NCI-H82 treated with DMSO at 0.1 percent for 48 hours (cell line): ENCODE data around the gene ADAMTSL1.

Source experiments
- DNase-seq: peaks from one replicate; lab custom pipeline; 2025; ENCODE audit not compliant: unreplicated experiment; lab: John Stamatoyannopoulos, UW

The ADAMTSL1 gene, protein sequence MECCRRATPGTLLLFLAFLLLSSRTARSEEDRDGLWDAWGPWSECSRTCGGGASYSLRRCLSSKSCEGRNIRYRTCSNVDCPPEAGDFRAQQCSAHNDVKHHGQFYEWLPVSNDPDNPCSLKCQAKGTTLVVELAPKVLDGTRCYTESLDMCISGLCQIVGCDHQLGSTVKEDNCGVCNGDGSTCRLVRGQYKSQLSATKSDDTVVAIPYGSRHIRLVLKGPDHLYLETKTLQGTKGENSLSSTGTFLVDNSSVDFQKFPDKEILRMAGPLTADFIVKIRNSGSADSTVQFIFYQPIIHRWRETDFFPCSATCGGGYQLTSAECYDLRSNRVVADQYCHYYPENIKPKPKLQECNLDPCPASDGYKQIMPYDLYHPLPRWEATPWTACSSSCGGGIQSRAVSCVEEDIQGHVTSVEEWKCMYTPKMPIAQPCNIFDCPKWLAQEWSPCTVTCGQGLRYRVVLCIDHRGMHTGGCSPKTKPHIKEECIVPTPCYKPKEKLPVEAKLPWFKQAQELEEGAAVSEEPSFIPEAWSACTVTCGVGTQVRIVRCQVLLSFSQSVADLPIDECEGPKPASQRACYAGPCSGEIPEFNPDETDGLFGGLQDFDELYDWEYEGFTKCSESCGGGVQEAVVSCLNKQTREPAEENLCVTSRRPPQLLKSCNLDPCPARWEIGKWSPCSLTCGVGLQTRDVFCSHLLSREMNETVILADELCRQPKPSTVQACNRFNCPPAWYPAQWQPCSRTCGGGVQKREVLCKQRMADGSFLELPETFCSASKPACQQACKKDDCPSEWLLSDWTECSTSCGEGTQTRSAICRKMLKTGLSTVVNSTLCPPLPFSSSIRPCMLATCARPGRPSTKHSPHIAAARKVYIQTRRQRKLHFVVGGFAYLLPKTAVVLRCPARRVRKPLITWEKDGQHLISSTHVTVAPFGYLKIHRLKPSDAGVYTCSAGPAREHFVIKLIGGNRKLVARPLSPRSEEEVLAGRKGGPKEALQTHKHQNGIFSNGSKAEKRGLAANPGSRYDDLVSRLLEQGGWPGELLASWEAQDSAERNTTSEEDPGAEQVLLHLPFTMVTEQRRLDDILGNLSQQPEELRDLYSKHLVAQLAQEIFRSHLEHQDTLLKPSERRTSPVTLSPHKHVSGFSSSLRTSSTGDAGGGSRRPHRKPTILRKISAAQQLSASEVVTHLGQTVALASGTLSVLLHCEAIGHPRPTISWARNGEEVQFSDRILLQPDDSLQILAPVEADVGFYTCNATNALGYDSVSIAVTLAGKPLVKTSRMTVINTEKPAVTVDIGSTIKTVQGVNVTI (N-terminal part only)

DNA sequence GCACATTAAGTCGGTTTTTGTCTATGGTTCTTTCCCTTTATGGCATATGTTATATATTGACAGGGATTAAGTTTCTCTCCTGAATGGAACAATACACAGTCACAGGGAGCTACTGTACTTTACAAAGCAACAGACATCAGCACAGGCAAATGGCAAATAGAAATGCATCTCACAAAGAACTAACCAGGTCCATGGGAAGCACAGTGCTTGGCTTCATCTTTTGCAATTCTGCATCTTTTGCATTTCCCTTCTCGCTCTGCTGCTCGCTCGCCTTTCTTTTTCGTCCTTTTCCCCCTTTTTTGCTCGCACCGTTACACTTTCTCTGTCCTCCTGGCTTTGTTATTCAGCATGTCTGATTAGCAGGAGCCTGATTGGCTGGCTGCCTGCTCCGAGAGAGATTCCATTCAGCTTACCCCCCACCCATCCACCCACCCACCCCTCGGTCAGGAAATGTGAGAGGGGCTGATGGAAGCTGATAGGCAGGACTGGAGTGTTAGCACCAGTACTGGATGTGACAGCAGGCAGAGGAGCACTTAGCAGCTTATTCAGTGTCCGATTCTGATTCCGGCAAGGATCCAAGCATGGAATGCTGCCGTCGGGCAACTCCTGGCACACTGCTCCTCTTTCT is at the start of gene ADAMTSL1:
ADAMTSL1 (plus strand) TSS at position 502 of the 628 bp plus-strand sequence; CDS start at position 582, 80 bp downstream.
- DNase-seq = peak; percentile 61

DNA sequence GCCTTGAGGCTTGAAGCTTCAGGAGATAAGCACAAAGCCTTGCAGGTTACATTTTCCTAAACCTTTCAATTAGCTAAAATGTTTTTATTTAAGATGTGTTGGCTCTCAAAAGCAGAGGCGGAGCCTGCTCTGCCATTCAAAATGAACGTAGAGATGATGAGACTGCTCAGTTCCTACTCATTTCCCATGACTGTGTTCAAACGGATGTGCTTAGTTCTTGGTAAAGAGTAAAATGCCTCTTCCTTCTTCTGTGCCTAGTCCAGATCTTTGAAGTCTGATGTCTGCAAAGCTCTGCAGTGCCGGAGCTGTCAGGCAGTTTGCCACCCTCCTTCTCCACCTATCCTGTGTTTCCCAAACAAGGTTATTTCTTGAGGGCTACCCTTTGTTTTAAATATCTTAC is 46.3 kb upstream of the ADAMTSL1 start:
- DNase-seq = no peak

DNA sequence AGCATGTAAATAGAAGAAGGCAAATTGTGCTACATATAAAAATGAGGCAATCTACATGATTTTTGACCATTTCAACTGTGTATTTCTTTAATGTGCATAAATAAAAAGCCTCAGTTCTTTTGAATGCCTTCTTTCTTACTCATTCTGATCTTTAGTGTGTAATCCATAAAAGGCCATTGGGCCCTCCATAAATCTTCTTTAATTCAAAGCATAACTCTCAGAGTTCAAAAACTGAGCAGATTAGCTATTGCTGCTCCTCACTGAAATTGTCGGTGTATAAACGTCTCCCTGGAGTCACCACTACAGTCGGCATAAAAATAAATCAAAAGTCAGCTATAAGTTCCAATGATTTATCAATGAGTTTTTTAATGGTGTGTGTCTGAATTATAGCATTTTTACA is 45.3 kb upstream of the ADAMTSL1 start:
- no peak for DNase-seq

DNA sequence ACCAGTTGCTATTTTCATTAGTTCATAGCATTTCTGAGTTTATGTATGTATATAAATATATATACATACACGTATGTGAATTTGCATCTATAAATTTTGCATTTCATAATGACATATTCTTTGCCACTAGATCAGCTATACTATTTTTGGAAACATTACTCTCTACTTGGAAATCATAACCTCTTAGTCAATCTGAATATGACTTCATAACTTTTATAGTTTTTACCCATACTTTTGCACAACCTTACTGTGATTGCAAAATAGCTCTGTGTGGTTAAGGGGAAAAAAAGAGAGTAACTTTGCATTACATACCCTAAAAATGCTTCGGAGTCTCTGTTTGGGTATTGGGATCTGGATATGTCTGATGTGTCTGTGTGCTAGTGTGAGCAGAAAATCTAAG is 44.9 kb upstream of the ADAMTSL1 start:
- DNase-seq = no peak

DNA sequence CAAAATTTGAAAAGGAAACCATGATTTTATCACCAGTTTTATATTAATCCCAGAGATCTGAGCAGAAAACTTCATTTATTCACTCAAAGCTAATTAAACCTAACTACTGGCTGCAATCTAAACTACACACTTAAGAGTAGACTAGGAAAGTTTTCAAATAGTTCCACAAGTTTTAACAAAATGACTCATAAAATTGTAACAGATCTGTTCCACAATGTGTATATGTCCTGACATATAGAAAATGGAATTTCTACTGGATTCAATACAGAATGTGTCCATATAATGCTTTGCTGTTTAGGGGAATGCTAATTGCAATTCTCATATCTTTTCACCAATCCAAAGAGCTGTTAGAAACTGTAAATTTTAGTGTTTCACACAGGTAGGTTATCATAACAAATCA is 40.3 kb upstream of the ADAMTSL1 start:
- DNase-seq = no peak

DNA sequence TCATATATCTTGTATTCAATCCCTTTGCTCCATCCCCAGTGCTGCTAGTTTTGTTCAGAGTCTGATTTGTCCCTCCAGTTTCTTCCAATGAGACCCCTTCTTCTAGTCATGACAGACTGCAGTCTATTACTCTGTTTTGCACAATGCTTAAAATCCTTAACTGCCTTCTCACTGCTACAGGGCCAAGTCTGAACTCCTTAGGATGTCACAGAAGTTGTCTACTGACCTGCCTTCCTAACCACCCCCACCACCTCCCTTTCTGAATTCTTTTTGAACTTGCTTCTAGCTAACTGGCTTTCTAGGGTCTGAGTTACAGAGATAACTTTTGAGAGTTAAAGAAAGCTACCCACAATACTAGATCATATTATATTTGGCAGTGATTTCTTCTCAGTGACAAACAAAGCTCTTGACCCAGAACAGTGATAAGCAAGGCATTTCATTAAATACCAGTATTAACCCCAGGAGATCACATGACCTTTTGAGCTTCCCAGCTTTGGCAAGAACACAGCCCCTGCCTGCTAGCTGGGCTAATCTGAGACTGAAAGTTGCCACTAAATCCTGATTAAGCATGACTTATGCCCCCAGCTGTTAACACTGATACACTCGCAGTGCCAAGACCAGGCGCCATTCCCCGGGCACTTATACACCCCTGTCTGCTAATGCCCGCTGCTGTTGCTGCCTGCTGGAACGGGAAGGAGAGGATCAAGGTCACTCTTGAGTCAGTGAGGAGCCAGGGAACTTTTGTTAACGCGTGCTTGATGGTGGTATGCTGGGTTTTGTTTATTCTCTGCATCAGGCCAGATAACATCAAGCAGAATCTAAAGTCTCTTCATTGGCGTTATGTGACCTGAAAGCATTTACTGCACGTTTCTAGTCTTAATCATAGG is 36.4 kb upstream of the ADAMTSL1 start:
- DNase-seq = peak; percentile 80

DNA sequence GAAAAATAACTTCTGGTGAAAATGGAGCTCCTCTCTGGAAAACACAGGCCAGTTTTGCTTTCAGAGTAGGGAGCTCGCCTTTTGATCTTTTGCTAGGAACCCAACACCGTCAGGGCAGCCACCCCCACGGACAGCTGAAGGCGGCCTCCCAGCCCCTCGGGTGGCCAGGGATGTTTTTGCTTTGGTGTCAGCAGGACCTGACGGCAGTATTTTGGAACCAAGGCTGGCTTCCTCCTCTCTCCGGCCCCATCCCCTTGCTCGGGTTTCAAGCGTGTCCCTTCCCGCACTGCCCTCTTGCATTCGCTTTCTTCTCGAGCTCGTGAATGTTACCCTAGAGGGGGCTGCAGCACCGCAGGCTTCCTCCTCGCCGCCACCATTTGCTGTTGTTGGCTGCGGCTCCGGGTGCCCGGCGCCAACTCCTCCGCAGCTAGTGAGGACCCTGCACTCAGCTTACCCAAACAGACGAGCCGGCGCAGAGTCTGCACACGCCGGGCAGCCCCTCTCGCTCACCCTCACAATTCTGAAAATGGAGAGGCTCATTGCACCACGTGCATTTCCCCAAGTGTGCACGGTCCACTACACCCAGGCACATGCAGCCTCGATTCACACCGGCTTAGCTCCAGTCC is 35.5 kb upstream of the ADAMTSL1 start:
- no peak for DNase-seq

DNA sequence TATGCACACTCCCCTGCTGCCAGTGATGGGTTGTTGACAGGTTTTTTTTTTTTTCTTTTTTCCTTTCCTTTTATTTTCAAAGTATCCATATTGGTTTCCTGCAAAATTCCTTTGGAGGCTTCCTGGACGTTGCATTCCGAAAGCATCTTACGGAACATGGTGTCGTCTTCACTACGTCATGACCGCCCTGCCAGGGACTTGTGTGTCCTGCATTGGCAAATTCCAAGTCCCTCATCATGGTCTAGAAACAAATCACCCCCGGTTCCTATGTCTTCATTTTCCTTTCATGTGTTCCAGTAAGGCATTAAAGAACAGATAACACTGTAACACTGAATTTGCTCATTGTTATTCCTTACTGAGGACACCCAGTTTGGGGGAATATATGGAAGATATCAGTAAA is 35.0 kb upstream of the ADAMTSL1 start:
- no peak for DNase-seq

DNA sequence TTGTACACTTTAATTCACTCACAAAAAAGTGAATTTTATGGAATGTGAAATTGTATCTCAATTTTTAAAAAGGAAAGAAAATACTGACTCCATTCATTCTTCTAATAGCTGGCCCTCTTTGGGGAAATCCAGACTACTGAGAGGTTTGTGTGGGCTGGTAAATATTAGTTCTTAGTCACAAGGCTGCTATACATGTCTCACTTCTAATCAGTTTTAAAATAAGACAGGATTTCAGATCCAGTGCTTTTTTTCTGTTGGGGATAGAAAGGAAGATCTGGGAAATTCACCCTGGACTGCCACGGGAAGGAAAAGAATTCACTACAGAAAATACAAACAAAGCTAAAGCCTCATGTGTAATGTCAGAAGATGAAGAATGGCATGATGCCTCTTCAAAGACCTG is 32.7 kb upstream of the ADAMTSL1 start:
- DNase-seq = no peak

DNA sequence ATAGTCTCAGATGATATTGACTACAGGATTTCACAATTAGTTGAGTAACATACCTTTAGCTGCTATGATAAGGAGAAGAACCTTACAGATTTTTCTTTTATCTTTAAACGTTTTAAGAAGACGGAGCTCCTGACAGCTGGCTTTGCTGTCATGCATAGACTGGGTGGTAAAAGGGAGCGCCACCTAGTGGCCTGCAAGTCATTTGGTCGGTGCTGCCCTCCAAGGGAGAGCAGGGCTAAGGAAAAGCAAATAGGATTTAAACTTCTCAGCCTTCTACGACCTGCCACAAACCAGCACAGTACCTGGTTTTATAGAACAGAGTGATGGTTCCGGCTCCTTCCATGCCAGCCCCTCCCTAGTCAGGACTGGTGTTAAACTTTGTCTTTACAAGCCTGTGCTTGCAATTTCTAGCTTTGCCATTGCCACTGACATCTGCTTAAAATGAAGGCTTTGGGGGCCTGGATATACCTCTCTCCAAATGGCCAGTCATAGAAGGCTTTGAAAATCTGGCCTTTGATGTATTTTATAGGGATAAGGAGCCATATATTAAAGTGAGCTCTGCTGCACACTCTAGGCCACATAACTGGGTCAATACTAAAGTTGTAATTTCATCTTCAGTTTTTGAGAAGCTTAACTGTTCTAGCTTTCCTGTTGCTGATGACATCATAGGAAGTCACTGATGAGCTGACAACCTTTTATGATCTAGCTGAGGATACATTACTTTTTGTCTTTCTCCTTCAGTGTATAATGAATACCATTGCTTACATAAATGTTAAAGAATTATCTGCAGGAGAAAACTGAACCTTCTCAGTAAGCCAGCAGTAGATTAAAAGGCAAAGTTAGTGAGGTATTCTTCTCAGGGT is 31.1 kb upstream of the ADAMTSL1 start:
- peak; percentile 66 for DNase-seq

DNA sequence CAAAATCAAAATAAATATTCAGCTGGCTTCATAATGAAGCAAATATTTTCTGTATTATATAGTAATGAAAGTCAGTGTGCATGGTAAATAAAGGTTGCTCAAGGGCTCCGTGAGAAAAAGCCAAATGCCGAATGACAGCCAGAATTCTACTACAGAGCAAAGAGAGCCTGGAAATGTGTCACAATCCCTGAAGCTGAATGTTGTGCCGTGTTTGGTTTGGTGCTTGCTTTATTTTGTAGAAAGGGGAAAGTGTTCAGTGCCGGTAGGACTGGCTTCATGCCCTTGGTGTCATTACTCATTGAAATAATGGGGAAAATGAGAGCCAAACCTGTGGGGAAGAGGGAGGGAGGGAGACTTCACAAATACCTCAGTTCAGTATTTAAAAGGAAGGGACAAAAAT is 26.8 kb upstream of the ADAMTSL1 start:
- DNase-seq = no peak

DNA sequence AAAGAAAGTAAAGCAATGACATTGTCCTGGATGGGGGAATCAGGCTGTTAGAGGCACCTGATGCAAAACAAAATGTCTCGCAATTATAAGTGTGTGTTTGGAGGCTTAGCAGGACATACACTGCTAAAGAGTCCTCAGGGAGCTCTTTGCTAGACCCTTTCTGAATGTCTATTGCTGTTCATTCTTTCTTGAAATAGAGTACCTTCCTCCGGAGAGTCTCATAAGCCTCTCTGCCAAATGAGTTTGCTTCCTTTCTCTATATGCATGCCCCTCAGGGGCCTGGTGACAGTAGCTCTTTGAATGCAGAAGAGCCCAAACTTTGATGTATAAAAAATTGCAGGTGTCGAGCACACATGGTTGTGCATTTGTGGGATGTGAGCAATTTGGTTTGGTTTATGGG is 26.4 kb upstream of the ADAMTSL1 start:
- DNase-seq = no peak

DNA sequence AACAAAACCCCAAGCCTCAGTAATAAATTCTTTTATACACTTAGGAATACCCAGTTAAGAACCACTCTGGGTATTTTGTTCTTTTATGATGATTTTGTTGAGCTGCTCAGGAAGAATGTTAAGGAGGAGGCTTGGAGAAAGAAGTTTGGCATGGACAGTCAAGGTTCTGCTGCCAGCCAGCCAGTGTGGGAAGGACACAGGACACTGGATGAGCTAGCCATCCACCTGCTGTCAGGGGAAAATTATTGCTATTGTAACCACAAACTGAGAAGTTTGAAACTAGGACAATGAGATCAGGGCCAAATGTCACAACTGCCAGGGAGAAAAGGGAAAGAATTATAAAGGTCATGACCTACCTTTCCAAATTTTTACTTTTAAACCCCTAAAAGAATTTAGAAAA is 25.9 kb upstream of the ADAMTSL1 start:
- no peak for DNase-seq

DNA sequence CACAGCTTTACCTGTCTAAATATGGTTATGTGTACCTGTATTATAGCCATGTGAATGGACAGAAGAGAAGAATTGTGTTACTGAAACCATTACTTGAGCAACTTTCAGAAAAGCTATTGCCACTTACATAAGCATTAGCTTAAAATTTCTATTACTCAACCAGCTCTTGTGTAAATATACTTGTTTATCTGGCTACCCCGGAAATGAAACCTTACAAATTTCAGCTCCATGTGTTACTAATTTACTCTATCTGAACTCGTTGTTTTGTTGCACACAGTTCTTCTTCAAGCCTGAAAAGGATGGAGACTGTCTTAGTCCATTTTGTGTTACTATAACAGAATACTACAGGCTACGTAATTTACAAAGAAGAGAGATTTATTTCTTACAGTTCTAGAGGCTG is 22.5 kb upstream of the ADAMTSL1 start:
- DNase-seq = no peak

DNA sequence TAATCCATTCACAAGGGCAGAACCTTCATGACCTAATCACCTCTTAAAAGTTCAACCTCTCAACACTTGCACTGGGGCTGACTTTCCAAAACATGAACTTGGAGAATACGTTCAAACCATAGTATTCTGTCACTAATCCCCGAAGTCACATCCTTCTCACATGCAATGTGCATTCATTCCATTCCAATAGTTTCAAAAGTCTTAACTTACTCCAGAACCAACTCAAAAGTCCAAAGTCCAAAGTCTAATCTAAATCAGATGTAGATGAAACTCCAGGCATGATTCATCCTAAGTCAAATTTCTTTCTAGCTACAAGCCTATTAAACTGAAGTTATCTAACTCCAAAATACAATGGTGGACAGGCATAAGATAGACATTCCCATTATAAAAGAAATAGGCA is 21.7 kb upstream of the ADAMTSL1 start:
- DNase-seq = no peak

DNA sequence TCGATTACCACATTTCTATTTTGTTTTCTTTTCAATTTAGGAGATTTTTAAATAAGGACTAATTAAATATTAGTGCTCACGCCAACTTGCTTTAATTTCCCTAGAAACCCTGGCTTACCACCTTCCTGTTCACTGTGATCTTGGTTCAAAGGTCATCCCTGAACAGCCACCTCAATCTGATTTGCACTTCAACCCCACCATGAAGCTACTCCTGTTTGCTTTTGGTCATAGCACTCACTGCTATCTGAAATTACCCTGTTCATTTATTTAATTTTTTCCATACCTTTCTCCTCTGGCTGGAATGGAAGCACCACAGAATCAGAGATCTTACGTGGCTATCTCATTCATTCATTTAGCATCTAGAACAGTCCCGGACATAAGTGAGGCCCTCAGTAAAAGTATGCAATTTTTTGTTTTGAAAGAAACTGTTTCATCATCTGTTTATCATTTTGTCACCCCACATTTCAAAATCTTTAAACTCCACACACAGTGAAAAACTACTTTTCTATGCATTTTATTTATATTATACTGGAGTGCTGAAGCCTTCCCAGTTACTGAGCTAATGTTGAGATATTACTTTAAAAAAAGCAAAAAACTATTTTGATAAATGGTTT is 17.2 kb upstream of the ADAMTSL1 start:
- DNase-seq = no peak

DNA sequence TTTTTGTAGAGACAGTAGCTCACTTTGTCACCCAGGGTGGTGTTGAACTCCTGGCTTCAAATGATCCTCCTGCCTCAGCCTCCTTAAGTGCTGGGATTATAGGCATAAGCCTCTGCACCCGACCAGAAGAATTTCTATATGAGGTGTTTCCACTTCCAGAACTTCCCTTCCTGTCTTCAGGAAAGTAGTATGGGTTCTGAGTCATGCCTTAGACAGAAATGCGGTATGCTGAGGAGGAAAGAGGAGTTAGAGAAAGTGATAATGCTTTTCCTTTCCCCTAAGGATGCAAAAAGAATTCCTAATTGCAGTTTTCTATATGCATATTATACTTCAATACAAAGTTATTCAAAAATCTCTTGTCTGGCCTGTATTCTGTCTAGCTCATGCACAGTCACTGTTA is 16.4 kb upstream of the ADAMTSL1 start:
- DNase-seq = no peak

DNA sequence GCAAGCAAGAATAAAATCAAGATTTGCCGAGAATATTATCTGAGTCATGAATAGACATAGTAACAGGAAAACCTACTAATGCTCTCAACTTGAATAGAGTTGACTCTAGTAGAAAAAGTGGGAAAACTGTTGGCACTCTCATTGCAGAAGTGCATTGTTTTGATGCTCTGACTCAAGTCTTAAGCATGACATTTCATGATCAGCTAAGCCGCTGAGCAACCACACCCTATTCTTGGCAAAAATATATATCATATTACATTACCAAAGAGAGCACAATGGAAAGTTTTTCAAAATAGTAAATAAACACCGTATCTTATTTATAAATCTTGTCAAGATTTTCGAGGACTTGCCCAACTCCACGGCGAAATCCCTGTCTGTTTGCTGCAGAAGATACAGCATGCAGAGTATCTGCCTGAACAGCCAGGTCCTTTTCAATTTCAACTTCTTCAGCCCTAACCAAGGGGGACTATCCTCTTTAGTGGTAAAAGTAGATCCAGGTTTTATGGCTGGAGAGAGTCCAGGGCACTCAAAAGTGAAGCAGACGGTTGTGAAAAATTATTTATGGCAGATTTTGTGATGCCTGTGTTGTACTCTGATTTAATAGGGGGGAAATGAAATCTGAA is 13.9 kb upstream of the ADAMTSL1 start:
- DNase-seq = no peak
